ENCODE measurements around the gene AUTS2. TPM values are rescaled to one million over a fixed set of nuclear protein-coding genes. Genes with fewer than 3 reads are reported as not detected.

Gene AUTS2
- total RNA-seq, 1 donor from 2014 or later, result 94.1 TPM

- Mint-ChIP-seq H3K9me3 (no peaks in the 10 kb centered on the region), H3K27me3 (no peaks in the 10 kb centered on the region), H3K4me1 (ENCODE audit: unreplicated experiment) (peaks cover 20% of the 10 kb centered on the region), H3K27ac (no peak overlapping the region), H3K36me3 (peaks cover 9% of the 10 kb centered on the region), H3K4me3 (no peak overlapping the region)
- no peak for DNase-seq (ENCODE audit: extremely low spot score, unreplicated experiment)
- no peak for TF ChIP-seq CTCF (conservative IDR thresholded peaks at IDR 0.05)
These were observed 812.0 kb downstream of the AUTS2 start for GRCh38 chr7:70410134-70410750.

- Mint-ChIP-seq H3K27me3 (no peaks in the 10 kb centered on the region), H3K4me3 (no peak overlapping the region), H3K27ac (no peak overlapping the region), H3K36me3 (peaks cover 12% of the 10 kb centered on the region), H3K4me1 (ENCODE audit: unreplicated experiment) (peaks cover 19% of the 10 kb centered on the region), H3K9me3 (no peaks in the 10 kb centered on the region)
- TF ChIP-seq CTCF (conservative IDR thresholded peaks at IDR 0.05), result no peak
- DNase-seq (ENCODE audit: extremely low spot score, unreplicated experiment), result no peak
These were observed 816.1 kb downstream of the AUTS2 start for GRCh38 chr7:70414368-70414767.

GRCh38 chr7:70415179-70415972, 817.1 kb downstream of the AUTS2 start:
- Mint-ChIP-seq H3K27ac (no peak overlapping the region), H3K9me3 (no peaks in the 10 kb centered on the region), H3K4me3 (no peak overlapping the region), H3K4me1 (ENCODE audit: unreplicated experiment) (peaks cover 27% of the 10 kb centered on the region), H3K27me3 (no peaks in the 10 kb centered on the region), H3K36me3 (peaks cover 10% of the 10 kb centered on the region)
- DNase-seq (ENCODE audit: extremely low spot score, unreplicated experiment), result no peak
- no peak for TF ChIP-seq CTCF (conservative IDR thresholded peaks at IDR 0.05)

- Mint-ChIP-seq H3K4me3 (no peak overlapping the region), H3K27ac (peak overlapping the region; percentile 29), H3K9me3 (no peaks in the 10 kb centered on the region), H3K4me1 (ENCODE audit: unreplicated experiment) (peaks cover 29% of the 10 kb centered on the region), H3K27me3 (no peaks in the 10 kb centered on the region), H3K36me3 (peaks cover 7% of the 10 kb centered on the region)
- DNase-seq (ENCODE audit: extremely low spot score, unreplicated experiment), result no peak
- TF ChIP-seq CTCF (conservative IDR thresholded peaks at IDR 0.05), result no peak
These were observed 818.2 kb downstream of the AUTS2 start for GRCh38 chr7:70416347-70416985.

- Mint-ChIP-seq H3K36me3 (peaks cover 7% of the 10 kb centered on the region), H3K27me3 (no peaks in the 10 kb centered on the region), H3K27ac (no peak overlapping the region), H3K4me3 (no peak overlapping the region), H3K9me3 (no peaks in the 10 kb centered on the region), H3K4me1 (ENCODE audit: unreplicated experiment) (peaks cover 29% of the 10 kb centered on the region)
- no peak for TF ChIP-seq CTCF (conservative IDR thresholded peaks at IDR 0.05)
- DNase-seq (ENCODE audit: extremely low spot score, unreplicated experiment), result no peak
These were observed 818.8 kb downstream of the AUTS2 start for GRCh38 chr7:70416986-70417655.
